NCI-H1930 (cell line): ENCODE measurements around the gene ASXL1.

ENCODE experiments used
- DNase-seq, 2 experiments: peaks; one replicate each; lab custom pipeline; 2025; lab: John Stamatoyannopoulos, UW

ASXL1 gene

DNA sequence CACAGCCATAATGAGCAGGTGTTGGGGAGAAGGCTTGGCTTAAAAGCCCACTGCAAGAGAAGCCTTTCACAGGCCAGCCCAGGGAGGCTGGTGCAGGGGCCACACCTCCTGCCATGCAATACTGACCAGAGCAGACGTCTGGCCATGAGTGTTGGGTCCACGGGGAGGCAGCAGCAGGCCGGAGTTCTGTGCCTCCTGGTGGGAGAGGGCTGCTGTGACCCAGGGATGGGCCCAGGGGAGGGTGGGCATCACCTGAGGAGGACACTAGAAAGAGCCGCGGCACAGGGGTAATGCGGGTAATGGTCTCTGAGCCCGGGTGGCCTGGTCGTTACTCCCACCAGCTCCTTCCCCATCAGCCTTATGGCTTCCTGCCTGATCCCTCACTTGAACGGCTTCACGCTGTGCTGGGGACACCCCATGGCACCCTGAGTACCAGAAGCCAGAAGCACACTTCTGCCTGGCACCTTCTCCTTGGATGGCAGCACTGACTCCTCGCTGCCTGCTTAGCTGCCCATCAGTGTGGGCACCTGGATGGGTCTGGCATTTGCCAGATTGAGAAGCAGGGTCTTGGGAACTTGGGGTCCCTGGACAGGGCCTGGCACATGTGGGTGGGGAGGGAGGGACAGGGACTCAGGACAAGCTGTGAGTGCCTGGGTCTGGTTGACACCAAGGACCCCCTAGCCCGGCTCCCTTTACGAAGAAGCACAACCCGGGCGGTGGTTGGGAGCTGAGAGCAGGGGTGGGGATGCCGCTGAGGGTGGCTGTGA, 108.8 kb downstream of the ASXL1 start:
- DNase-seq, result no peak

DNA sequence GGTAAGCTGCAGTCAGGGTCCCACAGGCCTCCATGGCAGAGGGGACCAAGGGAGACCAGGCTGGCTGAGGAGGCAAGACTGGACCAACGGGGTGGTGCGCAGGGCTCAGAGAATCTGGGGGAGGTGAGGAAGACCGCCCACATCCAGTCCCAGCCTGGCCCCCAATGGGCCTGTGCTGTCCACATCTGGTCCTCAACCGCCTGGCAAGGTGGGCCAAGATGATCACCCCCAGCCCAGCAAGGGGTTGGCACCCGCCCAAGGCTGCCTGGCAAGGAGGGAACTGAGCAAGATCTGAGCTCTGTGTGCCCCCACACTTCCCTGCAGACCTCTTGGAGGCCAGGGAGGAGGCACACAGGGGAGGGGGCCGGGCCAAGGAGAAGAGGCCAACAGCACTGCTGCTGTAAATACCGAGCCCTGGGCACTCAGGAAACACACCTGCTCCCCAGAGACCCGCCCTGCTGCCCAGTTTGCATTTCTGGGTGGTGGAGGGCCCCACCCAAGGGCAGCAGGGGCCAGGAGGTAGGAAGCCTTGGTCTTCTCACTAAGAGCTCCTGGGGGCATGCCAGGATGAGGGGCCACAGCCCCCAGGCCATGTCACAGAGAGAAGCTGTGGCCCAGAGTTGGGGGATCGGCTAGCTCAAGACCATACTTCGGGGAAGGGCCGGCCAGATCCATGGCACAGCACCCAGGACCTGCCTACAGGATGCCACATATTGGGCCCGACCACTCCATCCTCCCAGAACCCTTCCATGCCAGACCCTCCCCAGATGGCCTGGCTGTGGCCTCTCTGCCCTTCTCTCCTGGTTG, 109.6 kb downstream of the ASXL1 start:
- no peak for DNase-seq

DNA sequence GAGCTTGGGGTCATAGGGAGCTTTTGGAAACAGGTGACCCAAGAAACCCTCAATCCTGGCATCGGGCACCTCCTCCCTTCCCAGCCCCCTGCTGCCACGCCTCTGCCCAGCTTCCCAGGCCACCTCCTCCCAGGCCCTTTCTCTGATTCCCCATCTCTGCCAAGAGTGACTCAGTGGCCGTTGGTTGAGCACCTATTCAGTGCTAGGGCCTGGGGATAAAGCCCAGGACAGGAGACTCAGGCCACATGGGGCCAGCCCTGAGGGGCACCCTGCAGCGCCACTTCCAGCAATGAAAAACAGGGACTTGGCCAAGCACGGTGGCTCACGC, 110.1 kb downstream of the ASXL1 start:
- no peak for DNase-seq

DNA sequence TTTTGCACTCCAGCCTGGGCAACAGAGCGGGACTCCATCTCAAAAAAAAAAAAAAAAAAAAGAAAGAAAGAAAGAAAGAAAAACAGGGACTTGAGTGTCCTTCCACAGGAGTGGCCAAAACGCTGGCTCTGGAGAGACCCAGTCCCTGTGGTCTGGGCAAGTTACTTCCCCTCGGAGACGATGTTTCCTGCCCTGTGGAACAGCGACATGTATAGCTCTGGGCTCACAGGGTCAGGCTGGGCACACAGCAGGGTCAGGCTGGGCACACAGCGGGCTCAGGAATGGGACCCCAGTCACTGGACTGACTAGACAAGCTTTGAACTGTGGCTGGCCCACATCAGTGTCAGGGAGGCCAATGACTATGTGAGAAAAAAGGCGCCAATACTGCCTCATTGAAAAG, 110.7 kb downstream of the ASXL1 start:
- DNase-seq, result no peak

DNA sequence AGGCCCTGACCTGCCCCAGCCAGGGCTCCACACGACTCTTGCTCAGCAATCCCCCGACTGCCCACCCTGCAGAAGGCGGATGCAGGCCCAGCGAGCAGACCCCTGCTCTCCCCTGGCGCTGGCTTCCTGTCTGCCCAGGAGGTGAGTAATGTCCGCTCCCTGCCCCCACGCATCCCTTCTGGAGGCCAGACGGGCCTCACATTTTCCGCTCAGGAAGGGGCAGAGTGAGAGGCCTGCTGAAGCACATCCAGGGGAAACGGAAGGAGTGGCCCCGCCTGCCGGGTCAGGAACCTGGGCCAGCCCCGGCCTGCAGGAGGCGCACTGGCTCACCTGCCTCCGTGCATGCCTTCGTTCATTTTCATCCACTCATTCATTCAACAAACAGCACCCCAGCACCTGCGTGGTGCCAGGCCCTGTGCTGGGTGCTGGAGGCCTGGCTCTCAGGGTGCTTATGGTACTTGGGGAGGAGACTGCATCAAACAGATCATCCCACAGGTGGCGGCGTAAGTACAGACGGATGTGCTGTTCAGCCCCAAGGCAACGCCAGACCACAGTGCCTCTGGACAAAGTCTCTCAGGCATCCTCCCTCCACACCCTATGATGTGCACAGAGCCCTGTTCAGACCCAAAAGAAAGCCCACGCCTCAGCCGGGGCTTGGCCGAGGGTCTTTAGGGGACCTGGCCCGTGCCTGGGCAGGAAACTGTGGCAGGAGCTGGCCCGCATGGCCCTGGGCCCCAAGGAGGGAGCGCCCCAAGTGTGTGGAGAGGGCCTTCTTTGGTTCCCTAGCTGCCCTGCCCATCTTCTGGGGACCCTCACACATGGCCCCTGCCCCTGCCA, 112.1 kb downstream of the ASXL1 start:
- no peak for DNase-seq

DNA sequence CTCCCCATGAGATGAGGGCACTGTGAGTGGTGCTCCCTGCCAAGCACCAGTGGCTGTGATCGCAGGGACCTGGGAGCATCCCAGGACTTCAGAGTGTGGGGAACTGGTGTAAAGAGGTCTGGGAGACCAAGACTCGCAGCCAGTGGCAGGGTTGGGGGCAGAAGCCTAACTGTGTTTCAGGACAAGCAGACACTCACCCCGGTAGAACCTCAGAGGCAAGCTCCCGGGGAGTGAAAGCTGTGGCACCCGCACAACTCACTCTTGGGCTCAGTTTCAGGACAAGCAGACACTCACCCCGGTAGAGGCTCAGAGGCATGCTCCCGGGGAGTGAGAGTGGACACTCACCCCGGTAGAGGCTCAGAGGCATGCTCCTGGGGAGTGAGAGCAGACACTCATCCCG, 112.8 kb downstream of the ASXL1 start:
- no peak for DNase-seq

DNA sequence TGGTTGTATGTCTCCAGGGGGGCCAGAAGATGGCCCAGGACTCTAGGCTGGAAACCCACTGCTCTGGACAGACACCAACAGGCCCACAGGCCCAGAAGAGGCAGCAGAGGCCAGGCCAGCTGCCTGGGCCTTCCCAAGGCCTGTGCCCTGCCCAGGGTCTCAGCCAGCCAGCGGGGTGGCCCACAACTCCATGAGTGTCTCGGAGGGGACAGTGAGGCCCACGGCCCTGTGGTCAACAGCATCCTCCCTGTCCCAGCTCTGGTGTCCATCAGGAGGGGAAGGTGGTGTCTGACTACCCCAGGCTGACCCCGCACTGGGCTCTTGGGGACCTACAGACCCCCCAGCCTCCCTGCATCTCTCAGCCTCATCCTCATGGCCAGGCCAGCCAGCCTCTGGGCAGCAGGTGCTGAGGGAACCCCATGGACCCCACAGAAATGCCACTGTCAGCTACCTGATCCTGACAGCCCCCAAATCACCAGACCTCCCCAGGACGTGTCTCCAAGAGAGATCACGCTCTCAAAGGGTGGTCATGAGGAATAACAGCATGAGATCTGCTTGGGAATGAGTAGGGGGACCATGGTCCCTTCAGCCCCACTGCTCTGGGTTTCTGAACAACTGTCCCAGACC, 114.6 kb downstream of the ASXL1 start:
- DNase-seq, result no peak

DNA sequence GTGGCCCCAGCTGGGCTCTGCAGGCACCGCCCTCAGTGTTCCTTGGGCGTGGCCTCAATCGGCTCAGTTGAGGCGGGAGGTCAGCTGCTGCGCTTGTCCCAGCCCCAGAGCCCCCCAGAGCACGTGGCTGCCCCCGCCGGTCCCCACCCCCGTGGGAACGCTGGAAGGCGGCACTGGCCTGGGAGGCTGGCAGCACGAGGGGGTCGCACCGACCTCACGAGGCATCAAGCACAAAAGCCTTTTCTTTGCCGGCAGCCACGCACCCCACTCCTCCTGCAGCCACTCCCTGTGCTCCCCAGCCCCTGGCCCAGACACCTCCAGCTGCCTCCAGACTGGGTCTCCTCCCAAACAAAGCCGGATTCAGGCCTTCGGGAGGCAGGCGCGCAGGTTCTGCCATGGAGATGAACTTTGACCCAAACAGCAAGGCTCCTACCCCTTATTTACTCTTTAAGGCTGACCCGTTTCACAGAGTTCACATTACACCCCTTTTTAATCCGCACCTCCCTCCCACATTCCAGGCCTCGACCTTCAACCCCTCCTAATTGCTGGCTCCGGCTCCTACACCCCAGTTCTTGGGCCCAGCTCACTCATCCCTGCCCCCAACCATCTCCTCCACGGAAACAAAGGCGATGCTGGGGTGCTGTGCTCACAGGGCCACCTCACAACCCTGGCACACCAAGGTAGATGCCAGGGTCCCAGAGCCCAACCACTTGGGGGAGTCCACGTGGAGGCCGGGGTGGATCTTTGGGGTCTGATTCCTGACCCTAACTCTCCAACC, 115.3 kb downstream of the ASXL1 start:
- DNase-seq, result no peak

DNA sequence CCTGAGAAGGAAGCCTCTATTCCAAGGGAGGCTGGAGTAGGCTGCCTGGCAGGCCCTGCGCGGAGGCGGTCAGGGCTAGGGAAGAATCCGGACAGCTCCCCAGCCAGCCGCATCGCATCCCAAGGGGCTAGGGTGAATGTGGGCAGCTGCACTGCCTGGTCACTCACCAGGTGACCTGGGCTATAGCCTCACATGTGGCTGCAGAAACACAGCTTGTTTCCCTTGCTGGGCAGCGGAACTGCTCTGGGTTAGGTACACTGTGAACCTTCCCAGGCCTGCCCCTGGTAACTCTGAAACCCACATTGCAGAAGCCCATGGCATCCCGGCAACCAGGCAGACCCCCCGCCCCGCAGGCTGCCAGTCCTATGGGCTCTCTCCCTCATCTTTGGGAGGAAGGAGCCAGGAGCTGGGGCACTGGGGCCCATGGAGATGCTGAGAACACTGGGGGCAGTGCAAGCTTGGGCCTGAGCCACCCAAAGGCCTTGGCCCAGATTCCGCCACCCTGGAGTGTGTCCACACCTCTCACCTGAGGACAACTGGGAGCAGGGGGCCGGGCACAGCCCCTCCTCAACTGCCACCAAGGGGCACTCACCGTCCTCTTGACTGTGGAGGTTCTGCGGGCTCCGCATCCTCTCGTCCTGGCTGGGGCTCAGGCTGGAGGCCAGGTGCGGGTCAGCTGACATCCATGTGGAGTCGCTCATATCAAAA, 116.0 kb downstream of the ASXL1 start:
- DNase-seq, result no peak

DNA sequence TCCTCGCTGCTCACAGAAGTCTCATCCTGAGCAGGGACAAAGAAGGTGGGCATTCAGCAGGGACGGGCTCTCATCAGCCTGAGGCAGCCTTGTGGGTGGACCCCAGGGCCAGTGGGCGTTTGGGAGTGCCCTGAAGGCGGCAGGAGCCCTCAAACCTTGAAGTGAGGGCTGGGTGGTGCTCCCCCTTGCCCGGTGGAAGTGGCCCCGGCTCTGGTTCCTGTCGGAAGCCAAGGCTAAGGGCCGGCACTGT, 116.5 kb downstream of the ASXL1 start:
- DNase-seq, result no peak

DNA sequence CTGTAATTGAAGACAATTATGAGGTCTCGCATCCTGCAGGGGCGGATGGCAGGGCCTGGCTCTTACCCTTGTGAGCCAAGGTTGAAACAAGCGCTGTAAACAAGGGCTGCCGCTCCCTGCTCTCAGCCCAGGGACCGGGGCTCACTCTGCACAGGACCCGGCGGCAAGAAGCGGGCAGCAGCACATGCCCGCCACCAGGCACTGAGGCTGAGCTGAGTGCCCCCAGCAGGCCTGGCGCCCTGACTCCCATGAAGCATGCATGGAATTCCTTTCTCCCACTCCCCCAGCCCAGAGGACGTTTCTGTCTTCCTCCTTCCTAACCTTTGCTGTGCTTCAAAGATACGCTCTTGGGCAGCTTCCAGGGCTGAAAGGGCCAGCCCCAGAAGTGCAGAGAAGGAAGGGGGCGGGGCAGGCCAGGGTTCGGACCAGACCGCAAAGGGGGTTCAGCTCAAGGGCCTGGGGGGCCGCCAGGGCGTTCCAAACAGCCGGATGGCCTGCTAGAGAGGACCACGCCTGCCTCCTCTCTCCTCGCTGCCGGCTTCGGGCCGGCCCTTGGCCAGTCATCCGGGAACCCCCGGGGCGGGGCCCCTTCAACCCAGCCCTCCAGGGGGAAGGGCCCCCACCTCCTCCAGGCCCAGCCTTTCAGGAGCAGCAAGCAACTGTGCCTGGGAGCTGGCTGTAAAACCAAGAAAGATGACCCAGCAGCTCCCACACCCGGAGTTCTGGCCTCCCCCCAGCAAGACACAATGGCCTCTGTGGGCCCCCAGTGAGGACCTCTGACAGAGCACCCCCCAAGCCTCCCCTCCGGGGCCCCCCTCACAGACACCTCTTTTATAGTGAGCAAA, 117.1 kb downstream of the ASXL1 start:
- no peak for DNase-seq

DNA sequence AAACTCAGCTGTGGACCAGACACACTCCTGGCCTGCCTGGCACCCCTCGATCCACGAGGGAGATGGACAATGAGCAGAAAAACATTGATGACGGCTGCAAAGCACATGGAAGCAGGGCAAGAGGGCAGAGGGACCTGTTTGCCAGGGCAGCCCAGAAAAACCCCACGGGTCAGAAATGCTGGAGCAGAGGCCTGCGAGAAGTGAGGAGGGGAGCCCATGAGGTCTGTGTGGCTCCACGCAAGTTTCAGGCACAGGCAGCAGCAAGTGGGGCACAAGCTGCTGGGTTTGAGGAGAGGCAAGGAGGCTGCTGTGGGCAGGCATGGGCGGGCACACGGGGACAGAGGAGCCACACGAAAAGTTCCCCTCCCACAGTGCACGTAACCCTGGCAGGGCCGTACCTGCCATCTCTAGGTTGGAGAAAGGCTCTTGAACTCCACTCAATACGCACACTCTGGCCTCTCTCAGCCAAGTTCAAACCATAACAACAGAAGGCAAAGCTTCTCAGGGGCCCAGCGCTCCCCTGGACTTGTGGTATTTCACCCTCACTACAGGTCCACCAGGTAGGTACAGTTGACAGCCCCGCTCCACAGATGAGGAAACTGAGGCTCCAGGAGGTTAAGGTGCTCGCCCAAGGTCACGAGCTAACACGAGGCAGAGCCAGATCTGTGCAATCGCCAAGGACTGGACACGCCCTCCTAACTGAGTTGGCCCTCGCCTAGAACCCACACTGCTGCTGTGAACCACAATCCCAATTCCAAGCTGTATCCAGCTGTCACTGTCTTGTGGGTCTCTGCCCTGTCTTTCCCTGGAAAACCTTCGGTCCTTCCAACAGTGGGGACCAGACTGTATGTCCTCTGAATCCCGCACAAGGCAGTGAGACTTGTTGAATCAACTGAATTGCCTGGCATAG, 118.8 kb downstream of the ASXL1 start:
- DNase-seq, result no peak

DNA sequence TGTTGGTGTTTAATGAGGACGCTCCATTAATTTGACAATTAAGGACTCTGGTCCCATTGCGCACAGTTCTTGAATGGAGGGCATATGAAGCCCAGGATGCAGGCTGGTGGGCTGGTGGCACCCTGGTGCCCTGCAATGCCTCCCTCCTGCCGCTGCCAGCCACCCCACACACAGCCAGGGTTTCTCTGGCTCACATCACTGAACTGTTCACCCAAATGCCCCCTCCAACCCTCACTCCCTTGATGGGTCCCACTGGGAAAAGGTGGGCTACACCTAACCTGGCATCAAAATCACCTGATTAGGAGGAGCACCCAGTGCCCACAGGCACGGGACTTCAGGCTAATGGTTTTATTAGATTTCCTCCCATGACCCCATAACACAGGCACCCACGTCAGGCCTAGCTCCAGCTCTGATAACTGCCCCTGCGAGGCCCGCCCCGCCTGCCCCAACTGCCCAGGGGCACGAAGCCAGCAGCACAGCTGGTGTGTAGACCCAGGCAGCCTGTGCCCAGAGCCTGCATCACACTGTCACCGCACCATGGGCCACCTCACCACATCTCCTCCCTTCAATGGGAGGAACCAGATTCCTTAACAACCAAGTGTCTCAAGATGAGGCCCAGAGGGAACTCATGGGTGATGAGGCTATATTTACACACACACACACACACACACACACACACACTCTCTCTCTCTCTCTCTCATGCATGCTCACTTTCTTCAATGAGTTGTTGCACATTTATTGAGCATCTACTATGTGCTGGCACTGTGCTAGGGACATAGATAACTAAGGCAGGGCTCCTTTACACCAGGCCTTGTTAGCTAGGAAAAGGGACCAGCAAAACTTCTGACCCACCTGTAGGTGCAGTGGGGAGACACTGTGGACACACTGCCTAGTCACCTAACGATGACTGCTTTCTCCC, 119.7 kb downstream of the ASXL1 start:
- no peak for DNase-seq

DNA sequence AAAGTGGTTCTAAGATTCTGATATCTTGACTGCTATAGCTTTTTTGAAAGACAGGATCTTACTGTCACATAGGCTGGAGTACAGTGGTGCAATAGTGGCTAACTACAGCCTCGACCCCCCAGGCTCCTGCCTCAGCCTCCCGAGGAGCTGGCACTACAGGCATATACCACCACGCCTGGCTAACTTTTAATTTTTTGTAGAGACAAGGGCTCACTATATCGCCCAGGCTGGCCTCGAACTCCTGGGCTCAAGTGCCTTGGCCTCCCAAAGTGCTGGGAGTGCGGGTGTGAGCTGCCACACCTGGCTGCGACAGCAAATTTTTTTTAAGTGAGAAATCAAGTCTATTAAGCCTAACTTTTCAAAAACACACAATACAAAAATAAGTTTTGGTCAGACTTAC, 120.4 kb downstream of the ASXL1 start:
- DNase-seq, result no peak

DNA sequence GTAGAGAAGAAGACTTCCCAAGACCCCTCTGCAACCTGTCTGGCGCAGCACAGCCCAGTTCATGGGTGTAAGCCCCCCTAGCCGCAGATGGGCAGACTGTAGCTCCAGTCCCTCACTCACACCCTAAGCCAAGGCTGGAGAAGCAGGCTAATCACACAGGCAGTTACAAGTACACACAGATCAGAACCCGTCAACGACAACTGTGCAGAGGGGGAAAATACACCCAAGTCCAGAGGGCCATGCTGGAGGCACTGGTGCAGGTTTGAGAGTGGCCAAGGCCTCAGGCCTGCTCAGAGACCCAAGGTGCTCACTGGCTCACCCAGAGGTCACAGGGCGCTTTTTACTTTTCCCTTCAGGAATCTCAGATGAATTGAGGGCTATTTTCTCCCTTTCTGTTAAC, 120.9 kb downstream of the ASXL1 start:
- DNase-seq, result no peak

DNA sequence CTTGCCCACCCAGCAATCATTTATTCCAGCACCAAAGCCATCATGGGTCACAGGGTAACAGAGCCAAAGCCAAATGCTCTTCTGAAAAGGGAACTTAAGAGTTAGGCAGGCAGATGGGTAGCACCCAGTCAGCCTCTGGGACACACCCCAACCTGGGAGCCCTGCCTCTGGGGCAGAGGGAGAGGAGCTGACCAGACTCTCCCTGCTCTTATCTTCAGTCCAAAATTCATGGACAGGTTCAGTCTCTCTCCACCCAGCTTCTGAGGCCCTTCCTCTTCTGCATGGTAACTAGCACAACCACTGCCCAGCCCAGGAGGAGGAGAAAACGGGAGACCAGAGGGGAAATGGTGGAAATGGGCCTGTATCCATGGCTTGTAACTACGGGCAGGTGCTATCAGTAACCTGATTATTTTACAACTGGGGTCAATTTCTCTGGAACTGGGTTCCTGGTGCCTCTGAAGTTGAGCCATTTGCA, 121.6 kb downstream of the ASXL1 start:
- DNase-seq, result no peak

DNA sequence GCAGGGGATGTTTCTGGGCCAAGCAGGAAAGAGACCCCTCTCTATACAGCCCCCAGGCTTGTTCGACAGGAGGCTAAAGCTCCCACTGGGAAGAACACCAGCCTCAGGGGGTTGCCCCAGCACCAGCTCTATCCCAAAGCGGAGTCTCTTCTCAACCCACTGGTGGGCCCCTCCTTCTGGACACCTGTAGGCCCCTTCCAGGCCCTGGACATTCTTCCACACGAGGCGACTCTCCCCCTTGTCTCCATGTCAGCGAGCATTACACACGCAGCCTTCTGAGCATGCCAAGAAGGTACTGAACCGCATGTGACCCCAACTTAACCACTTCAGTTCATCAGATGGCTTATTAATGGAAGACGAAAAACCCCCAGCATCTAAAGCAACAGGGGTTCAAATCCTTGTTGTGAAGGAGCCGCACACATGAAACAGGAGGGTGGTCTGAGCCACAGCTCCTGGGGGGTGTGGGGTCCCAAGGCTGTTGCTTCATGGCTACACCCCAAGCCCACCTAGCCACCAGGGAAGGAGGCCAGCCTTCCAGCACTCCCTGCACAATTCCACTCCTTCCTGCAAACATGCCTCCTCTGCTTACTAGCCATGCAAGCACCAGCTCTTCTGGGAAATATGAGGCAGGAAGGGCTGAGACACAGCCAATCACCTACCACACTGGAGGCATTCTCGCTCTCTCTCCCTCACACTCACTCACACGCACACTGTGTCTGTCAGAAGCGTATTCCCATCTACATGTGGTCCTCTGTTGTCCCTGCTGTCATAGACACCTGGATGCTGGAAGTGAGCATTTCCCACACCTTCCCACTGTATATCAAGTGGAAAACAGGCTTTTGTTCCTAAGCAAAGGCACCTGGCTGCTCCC, 122.5 kb downstream of the ASXL1 start:
- no peak for DNase-seq
